Measurements from ENCODE around the gene ARPIN. TPM values are rescaled to one million over a fixed set of nuclear protein-coding genes. Genes with fewer than 3 reads are reported as not detected.

Gene ARPIN
- total RNA-seq, 1 experiment from 2014 or later = 3.5 TPM

DNA sequence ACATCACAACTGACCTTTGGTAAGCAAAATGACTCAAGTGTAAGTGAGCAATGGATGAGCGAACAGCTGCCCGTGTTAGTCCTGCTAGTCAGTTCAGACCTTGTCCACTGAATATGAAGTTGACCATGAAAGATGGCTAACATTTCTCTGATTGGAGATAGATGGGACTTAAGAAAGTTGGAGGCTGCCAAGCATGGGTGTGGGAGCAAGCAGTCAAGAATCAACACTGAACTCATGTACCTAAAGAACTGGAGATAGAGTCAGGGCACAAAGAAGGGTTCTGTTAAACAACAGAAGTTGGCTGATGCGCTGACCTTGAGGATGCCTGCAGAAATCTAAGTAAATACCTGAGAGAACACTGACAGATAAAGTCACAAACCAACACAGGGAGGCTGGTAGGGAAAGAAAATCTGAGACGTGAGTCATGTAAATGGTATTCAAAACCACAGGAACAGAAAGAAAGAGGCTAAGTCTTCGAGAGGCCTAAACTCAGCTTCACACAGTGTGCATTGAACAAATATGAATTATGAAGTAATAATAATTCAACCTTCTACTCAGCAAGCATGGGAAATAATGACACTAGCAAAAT is 67.4 kb downstream of the ARPIN start:
- Mint-ChIP-seq H3K27ac (no peak overlapping the region), H3K4me3 (no peak overlapping the region)

More for the DNA sequence above, 67.4 kb downstream of the ARPIN start:
- H3K4me1 Mint-ChIP-seq = no peaks in the 10 kb centered on the region
- H3K9me3 Mint-ChIP-seq = no peaks in the 10 kb centered on the region
- no peak for DNase-seq (ENCODE audit: low spot score)
- TF ChIP-seq, protein P1, sequence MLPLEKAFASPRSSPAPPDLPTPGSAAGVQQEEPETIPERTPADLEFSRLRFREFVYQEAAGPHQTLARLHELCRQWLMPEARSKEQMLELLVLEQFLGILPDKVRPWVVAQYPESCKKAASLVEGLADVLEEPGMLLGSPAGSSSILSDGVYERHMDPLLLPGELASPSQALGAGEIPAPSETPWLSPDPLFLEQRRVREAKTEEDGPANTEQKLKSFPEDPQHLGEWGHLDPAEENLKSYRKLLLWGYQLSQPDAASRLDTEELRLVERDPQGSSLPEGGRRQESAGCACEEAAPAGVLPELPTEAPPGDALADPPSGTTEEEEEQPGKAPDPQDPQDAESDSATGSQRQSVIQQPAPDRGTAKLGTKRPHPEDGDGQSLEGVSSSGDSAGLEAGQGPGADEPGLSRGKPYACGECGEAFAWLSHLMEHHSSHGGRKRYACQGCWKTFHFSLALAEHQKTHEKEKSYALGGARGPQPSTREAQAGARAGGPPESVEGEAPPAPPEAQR (CRISPR knock-in tag; IDR thresholded peaks at IDR 0.05) = no peak
- TF ChIP-seq ZNF416 (CRISPR knock-in tag; IDR thresholded peaks at IDR 0.05) = no peak
- TF ChIP-seq, protein P2, sequence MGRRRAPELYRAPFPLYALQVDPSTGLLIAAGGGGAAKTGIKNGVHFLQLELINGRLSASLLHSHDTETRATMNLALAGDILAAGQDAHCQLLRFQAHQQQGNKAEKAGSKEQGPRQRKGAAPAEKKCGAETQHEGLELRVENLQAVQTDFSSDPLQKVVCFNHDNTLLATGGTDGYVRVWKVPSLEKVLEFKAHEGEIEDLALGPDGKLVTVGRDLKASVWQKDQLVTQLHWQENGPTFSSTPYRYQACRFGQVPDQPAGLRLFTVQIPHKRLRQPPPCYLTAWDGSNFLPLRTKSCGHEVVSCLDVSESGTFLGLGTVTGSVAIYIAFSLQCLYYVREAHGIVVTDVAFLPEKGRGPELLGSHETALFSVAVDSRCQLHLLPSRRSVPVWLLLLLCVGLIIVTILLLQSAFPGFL (CRISPR knock-in tag; IDR thresholded peaks at IDR 0.05; ENCODE audit: borderline replicate concordance) = no peak
- no peak for TF ChIP-seq ZNF219 (CRISPR knock-in tag; IDR thresholded peaks at IDR 0.05; ENCODE audit: borderline replicate concordance)
- no peak for TF ChIP-seq TEAD4 (CRISPR knock-in tag; IDR thresholded peaks at IDR 0.05)
- no peak for TF ChIP-seq PRRX2 (CRISPR knock-in tag; IDR thresholded peaks at IDR 0.05)
- no peak for TF ChIP-seq HMGA2 (CRISPR knock-in tag; IDR thresholded peaks at IDR 0.05)
- TF ChIP-seq FOXJ3 (CRISPR knock-in tag; IDR thresholded peaks at IDR 0.05; ENCODE audit: borderline replicate concordance) = no peak
- TF ChIP-seq, protein P3, sequence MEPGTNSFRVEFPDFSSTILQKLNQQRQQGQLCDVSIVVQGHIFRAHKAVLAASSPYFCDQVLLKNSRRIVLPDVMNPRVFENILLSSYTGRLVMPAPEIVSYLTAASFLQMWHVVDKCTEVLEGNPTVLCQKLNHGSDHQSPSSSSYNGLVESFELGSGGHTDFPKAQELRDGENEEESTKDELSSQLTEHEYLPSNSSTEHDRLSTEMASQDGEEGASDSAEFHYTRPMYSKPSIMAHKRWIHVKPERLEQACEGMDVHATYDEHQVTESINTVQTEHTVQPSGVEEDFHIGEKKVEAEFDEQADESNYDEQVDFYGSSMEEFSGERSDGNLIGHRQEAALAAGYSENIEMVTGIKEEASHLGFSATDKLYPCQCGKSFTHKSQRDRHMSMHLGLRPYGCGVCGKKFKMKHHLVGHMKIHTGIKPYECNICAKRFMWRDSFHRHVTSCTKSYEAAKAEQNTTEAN (CRISPR knock-in tag; IDR thresholded peaks at IDR 0.05) = no peak
- TF ChIP-seq NR1H2 (CRISPR knock-in tag; IDR thresholded peaks at IDR 0.05) = no peak
- TF ChIP-seq, protein P4, sequence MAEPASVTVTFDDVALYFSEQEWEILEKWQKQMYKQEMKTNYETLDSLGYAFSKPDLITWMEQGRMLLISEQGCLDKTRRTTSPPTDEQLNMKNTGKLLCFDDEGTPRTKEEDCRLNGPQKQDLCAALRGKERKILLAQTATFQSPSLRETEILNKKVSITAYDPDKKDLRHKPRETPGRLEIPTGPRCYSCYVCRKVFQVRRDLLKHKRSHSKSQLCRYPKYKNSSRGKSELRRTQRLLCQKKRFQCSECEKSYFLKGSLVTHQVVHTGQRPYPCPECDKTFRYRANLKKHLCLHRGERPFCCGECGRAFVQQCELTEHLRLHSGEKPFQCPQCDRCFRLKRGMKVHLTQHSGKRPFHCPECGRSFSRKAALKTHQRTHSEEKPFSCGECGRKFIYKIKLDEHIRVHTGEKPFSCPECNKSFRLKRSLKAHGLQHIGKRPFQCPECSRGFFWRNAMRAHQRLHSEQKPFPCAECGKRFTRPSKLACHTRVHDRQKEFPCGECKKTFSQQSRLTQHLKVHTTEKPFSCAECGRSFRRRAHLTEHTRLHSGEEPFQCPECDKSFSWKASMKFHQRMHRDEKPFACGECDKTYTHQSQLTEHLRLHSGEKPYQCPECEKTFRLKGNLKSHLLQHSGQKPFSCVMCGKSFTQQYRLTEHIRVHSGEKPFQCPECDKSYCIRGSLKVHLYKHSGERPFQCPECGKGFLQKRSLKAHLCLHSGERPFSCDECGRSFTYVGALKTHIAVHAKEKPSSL (CRISPR knock-in tag; conservative IDR thresholded peaks at IDR 0.05) = no peak
- no peak for TF ChIP-seq ZNF232 (CRISPR knock-in tag; IDR thresholded peaks at IDR 0.05)
- TF ChIP-seq, protein P5, sequence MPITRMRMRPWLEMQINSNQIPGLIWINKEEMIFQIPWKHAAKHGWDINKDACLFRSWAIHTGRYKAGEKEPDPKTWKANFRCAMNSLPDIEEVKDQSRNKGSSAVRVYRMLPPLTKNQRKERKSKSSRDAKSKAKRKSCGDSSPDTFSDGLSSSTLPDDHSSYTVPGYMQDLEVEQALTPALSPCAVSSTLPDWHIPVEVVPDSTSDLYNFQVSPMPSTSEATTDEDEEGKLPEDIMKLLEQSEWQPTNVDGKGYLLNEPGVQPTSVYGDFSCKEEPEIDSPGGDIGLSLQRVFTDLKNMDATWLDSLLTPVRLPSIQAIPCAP (CRISPR knock-in tag; IDR thresholded peaks at IDR 0.05) = no peak
- TF ChIP-seq ATF1 (CRISPR knock-in tag; IDR thresholded peaks at IDR 0.05) = no peak
- TF ChIP-seq EMX1 (CRISPR knock-in tag; IDR thresholded peaks at IDR 0.05) = no peak
- TF ChIP-seq, protein P6, sequence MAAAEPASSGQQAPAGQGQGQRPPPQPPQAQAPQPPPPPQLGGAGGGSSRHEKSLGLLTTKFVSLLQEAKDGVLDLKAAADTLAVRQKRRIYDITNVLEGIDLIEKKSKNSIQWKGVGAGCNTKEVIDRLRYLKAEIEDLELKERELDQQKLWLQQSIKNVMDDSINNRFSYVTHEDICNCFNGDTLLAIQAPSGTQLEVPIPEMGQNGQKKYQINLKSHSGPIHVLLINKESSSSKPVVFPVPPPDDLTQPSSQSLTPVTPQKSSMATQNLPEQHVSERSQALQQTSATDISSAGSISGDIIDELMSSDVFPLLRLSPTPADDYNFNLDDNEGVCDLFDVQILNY (CRISPR knock-in tag; IDR thresholded peaks at IDR 0.05) = no peak
- TF ChIP-seq ZNF423 (CRISPR knock-in tag; IDR thresholded peaks at IDR 0.05) = no peak
- TF ChIP-seq, protein P7, sequence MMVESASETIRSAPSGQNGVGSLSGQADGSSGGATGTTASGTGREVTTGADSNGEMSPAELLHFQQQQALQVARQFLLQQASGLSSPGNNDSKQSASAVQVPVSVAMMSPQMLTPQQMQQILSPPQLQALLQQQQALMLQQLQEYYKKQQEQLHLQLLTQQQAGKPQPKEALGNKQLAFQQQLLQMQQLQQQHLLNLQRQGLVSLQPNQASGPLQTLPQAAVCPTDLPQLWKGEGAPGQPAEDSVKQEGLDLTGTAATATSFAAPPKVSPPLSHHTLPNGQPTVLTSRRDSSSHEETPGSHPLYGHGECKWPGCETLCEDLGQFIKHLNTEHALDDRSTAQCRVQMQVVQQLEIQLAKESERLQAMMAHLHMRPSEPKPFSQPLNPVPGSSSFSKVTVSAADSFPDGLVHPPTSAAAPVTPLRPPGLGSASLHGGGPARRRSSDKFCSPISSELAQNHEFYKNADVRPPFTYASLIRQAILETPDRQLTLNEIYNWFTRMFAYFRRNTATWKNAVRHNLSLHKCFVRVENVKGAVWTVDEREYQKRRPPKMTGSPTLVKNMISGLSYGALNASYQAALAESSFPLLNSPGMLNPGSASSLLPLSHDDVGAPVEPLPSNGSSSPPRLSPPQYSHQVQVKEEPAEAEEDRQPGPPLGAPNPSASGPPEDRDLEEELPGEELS (CRISPR knock-in tag; IDR thresholded peaks at IDR 0.05) = no peak
- TF ChIP-seq SP1 (CRISPR knock-in tag; conservative IDR thresholded peaks at IDR 0.05) = no peak
- no peak for TF ChIP-seq MYBL2 (CRISPR knock-in tag; IDR thresholded peaks at IDR 0.05)
- ATAC-seq = no peak
- CTCF ChIA-PET = no interaction called here
- H3K36me3 Mint-ChIP-seq = peaks cover 19% of the 10 kb centered on the region
- no peaks in the 10 kb centered on the region for H3K27me3 Mint-ChIP-seq (ENCODE audit: low read depth)
- POLR2A ChIA-PET = no interaction called here

Small RNA genes within 50 kb of the gene (microRNA-seq; reads per million reads assigned to microRNA genes)
- gene MIR5009 (ENCODE audit: borderline number of aligned reads) = not detected
- not detected for gene MIR5094 (ENCODE audit: borderline number of aligned reads)

Other genes starting within 250 kb of the ARPIN start
- gene PLIN1, start 233.6 kb downstream of the ARPIN start, total RNA-seq (2021) = 0.37 to 0.70 TPM (median 0.48 TPM) in 3 replicates
- gene PEX11A, start 222.2 kb downstream of the ARPIN start, total RNA-seq (2021) = 2.9 to 3.5 TPM (median 3.0 TPM) in 3 replicates
- gene WDR93, start 222.1 kb downstream of the ARPIN start, total RNA-seq (2021) = 0.09 TPM in 1 of 3 replicates, not detected in the others
- gene MESP1, start 161.7 kb downstream of the ARPIN start, total RNA-seq (2021) = 0.32 to 0.50 TPM (median 0.41 TPM) in 3 replicates
- 0.66 to 1.0 TPM (median 0.68 TPM) in 3 replicates for gene MESP2, start 136.6 kb downstream of the ARPIN start, total RNA-seq (2021)
- gene ANPEP, start 98.1 kb downstream of the ARPIN start, total RNA-seq (2021) = 3.5 to 5.8 TPM (median 4.0 TPM) in 3 replicates
- 35.7 to 40.0 TPM (median 36.7 TPM) in 3 replicates for gene AP3S2, start 19.0 kb downstream of the ARPIN start, total RNA-seq (2021)
- gene ZNF710, start 88.4 kb upstream of the ARPIN start, total RNA-seq (2021) = 22.3 to 25.9 TPM (median 24.0 TPM) in 3 replicates
- 53.3 to 80.3 TPM (median 72.3 TPM) in 3 replicates for gene IDH2, start 189.5 kb upstream of the ARPIN start, total RNA-seq (2021)